SK-N-SH (cell line): ENCODE data around the gene C1QTNF8.

Source experiments
- CTCF ChIP-seq: fragments of 200-600 bp; sonication (generic); IDR thresholded peaks from 2 replicates; pipeline ENCODE4 v1.6.1; 2017; ENCODE audit warnings: antibody characterized with exemption, mild to moderate bottlenecking, moderate library complexity
- EP300 ChIP-seq, 2 experiments: IDR thresholded peaks; 2 replicates each; pipeline versions ENCODE4 v1.4.0 to v1.6.1; 2012; ENCODE audit warnings: borderline replicate concordance in 1 of 2, low read depth in 1 of 2, low read length in 1 of 2
- EZH2phosphoT487 ChIP-seq: fragments of 200-600 bp; sonication (generic); IDR thresholded peaks from 2 replicates; pipeline ENCODE4 v1.6.1; 2017; ENCODE audit warnings: low read depth, mixed run types, mild to moderate bottlenecking, antibody characterized with exemption, moderate library complexity, borderline replicate concordance
- REST ChIP-seq: IDR thresholded peaks from 2 replicates; pipeline ENCODE4 v1.6.1; 2012; ENCODE audit warnings: mild to moderate bottlenecking, low read depth, low read length, moderate library complexity

GRCh38 chr16:1095450-1096168 lies 435 bp downstream of the C1QTNF8 start:
- TF ChIP-seq REST (no peak), EP300 (IDR thresholded peaks at IDR 0.05; ENCODE audit: borderline replicate concordance in 1 of 2, low read depth in 1 of 2, low read length in 1 of 2) (no peak), CTCF (no peak), EZH2phosphoT487 (no peak)
